Measurements from ENCODE around the gene USP54. TPM values are rescaled to one million over a fixed set of nuclear protein-coding genes. Genes with fewer than 3 reads are reported as not detected.

Gene USP54
- total RNA-seq, 4 donors from 2014 or later = 96.6 to 172 (median 125) TPM

- no peak for DNase-seq (ENCODE audit: low spot score in 2 of 2)
- no peak overlapping the region for H3K4me3 ChIP-seq
- H3K9me3 ChIP-seq = no peaks in the 10 kb centered on the region
- H3K4me1 ChIP-seq = peaks cover 0 to 20% (median 11%) of the 10 kb centered on the region in 4 donors
- H3K36me3 ChIP-seq = no peaks in the 10 kb centered on the region
- TF ChIP-seq EP300 (IDR thresholded peaks at IDR 0.05) (no peak), POLR2A (IDR thresholded peaks at IDR 0.05) (no peak), CTCF (IDR thresholded peaks at IDR 0.05) (no peak)
- H3K27me3 ChIP-seq = no peaks in the 10 kb centered on the region
- 91 to 92% methylated on average over 5 of the region's 5 CpGs for WGBS, 2 donors
- no peak overlapping the region for H3K27ac ChIP-seq
Observed at GRCh38 chr10:73629165-73629564, 38.0 kb upstream of the USP54 start.

GRCh38 chr10:73628405-73628804 lies 37.3 kb upstream of the USP54 start:
- Histone ChIP-seq H3K27ac (no peak overlapping the region), H3K27me3 (no peaks in the 10 kb centered on the region), H3K4me1 (peaks cover 0 to 20% (median 11%) of the 10 kb centered on the region in 4 donors), H3K4me3 (no peak overlapping the region), H3K9me3 (no peaks in the 10 kb centered on the region), H3K36me3 (no peaks in the 10 kb centered on the region)
- DNase-seq (ENCODE audit: low spot score in 2 of 2) = no peak
- 68% methylated on average over 7 of the region's 7 CpGs for WGBS, 2 donors
- TF ChIP-seq POLR2A (IDR thresholded peaks at IDR 0.05) (no peak), EP300 (IDR thresholded peaks at IDR 0.05) (no peak), CTCF (IDR thresholded peaks at IDR 0.05) (no peak)

DNA sequence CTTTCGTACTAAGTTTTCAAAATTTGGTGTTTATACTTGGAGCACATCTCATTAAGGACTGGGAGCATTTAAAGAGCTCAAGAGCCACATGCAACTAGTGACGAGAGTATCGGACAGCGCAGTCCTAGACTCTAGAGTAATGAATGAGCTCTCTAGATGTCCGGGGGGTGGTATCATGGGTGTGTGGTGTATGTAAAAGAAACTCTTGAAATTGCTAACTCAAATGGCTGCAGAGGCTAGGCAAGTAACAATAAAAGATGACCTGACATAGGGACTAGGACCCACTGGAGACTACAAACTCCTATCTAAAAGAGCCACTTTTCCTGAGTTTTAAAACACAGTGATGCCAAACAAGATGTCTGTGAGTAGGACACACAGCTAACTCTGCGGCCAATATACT lies 36.2 kb upstream of the USP54 start:
- DNase-seq (ENCODE audit: low spot score in 2 of 2) = no peak
- no peaks in the 10 kb centered on the region for H3K9me3 ChIP-seq
- no peak overlapping the region for H3K4me3 ChIP-seq
- 90 to 94% methylated on average over 6 of the region's 6 CpGs for WGBS, 2 donors
- H3K36me3 ChIP-seq = no peaks in the 10 kb centered on the region
- no peaks in the 10 kb centered on the region for H3K27me3 ChIP-seq
- TF ChIP-seq POLR2A (IDR thresholded peaks at IDR 0.05) (no peak), EP300 (IDR thresholded peaks at IDR 0.05) (no peak), CTCF (IDR thresholded peaks at IDR 0.05) (no peak)
- H3K27ac ChIP-seq = no peak overlapping the region
- H3K4me1 ChIP-seq = peaks cover 0 to 20% (median 11%) of the 10 kb centered on the region in 4 donors

DNA sequence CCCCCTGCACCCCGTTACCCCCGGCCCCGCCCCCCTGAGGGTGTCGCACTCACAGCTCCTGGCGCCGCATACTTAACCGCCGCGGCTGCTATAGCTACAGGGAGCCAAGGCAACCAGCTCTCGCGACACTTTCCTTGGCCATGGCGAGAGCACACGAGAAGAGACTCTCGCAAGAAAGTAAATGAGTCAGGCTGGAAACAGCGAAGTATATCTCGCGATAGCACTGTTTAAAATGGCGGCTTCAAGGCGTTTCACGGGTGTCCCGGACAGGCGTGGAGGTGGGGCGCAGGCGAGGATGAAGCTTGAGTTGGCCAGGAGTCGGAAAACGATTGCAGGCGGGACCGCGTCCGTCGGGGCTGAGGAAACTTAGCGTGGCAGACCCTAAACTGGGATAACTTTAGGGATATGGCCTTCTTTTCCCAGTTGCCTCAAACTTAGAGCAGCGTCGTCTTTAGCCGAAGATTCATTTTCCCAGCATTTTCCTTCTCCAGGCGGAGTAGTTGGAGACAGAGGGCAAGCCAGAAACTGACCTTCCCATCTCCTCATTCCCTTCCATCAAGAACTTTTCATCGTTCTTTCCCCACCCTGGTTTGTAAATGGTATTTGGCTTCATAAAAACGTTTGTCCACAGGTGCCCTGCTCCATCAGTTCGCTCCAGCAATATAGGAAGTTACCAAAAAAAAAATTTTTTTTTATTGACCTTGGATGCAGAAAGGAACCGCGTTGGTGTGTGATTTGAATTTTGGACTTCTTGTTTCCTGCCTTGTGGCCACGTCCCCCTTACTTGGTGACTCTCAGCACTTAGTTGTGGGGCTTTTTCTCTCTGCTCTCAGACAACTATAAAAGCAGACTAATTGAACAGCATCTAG lies 35.0 kb upstream of the USP54 start:
- WGBS, 2 donors = 3% methylated on average over 31 to 42 of the region's 42 CpGs

More for the DNA sequence above, 35.0 kb upstream of the USP54 start:
- H3K9me3 ChIP-seq = no peaks in the 10 kb centered on the region
- peak overlapping the region; percentile 82 to 96 (median 89) for H3K4me3 ChIP-seq
- H3K36me3 ChIP-seq = no peaks in the 10 kb centered on the region
- peaks cover 0 to 20% (median 11%) of the 10 kb centered on the region in 4 donors for H3K4me1 ChIP-seq
- H3K27ac ChIP-seq = peak overlapping the region; percentile 44 to 97 (median 88)
- TF ChIP-seq POLR2A (IDR thresholded peaks at IDR 0.05) (peak in 1 of 2 donors; percentile 63), EP300 (IDR thresholded peaks at IDR 0.05) (peak in 1 of 2 donors; percentile 92), CTCF (IDR thresholded peaks at IDR 0.05) (no peak)
- peak; percentile 91 to 96 for DNase-seq (ENCODE audit: low spot score in 2 of 2)
- no peaks in the 10 kb centered on the region for H3K27me3 ChIP-seq

Data from tibial nerve (tissue), 4 donors.